ENCODE results near the gene UMODL1. TPM values are rescaled to one million over a fixed set of nuclear protein-coding genes. Genes with fewer than 3 reads are reported as not detected.

Gene UMODL1
- total and polyA plus RNA-seq, 10 of the 15 experiments (the other 5 are each of a cell fraction or from before 2014, with no cell fraction given): 0.01 to 0.11 (median 0.03) TPM; not detected in 5

GRCh38 chr21:42063191-42063570 lies 7.9 kb upstream of the UMODL1 start:
- 3% methylated on average over 4 of the region's 4 CpGs for WGBS (ENCODE audit: insufficient coverage, insufficient replicate concordance, low lambda C conversion rate, missing lambda C conversion rate)
- H3K27ac ChIP-seq (ENCODE audit: control insufficient read depth, insufficient read depth): peak overlapping the region; percentile 93
- H3K4me3 ChIP-seq: peak overlapping the region; percentile 72
- peak overlapping the region; percentile 72 for H3K9ac ChIP-seq (ENCODE audit: control insufficient read depth, insufficient read depth, low read length)
- peak; percentile 36 for DNase-seq (ENCODE audit: low read depth, low spot score)
- intact Hi-C loops (cut with micrococcal nuclease; ENCODE audit: unreplicated experiment): loop anchor here (2.0 to 5.0 kb wide), 4 partner anchors 51 to 194 kb away; partner anchors contain the start of genes C2CD2 and ZBTB21
- H4K20me1 ChIP-seq (ENCODE audit: control insufficient read depth, insufficient read depth): no peaks in the 10 kb centered on the region
- TSS peak; percentile 93 for BruUV-seq (replicated peaks)
- peaks cover 54% of the 10 kb centered on the region for H3K4me1 ChIP-seq (ENCODE audit: control insufficient read depth, insufficient read depth, low read length)
- in situ Hi-C loops (cut with MboI): no loop called here
- RAD21 ChIA-PET (ENCODE audit: unreplicated experiment): interaction anchor here (0.6 to 2.2 kb wide), 10 partner anchors 15 to 510 kb away, joined by 3 to 7 read pairs (median 4); partner anchors contain the start of gene ZBTB21
- SMC1A ChIA-PET (ENCODE audit: uncharacterized antibody, unreplicated experiment): interaction anchor here (1.0 to 1.8 kb wide), 7 partner anchors 10 to 198 kb away, joined by 3 to 7 read pairs (median 5); partner anchors contain the start of gene PRDM15
- H2AFZ ChIP-seq (ENCODE audit: control insufficient read depth, low read depth, low read length): no peak overlapping the region; the same call in 1 of the 2 replicates
- FAIRE-seq: no peak
- no peaks in the 10 kb centered on the region for H3K79me2 ChIP-seq (ENCODE audit: control insufficient read depth, insufficient read depth, low read length)
- peak overlapping the region; percentile 98 for H3K4me2 ChIP-seq (ENCODE audit: control insufficient read depth, insufficient read depth)
- no peaks in the 10 kb centered on the region for H3K27me3 ChIP-seq (replicated peaks in 1 of 2; ENCODE audit: control insufficient read depth in 2 of 2, insufficient read depth in 2 of 2, low read length in 1 of 2)
- CTCF ChIA-PET: interaction anchor here (1.1 to 2.1 kb wide), 4 partner anchors 45 to 183 kb away, joined by 3 to 7 read pairs (median 5); no protein-coding TSS in a partner anchor
- no peaks in the 10 kb centered on the region for H3K9me3 ChIP-seq (replicated peaks; ENCODE audit: control insufficient read depth, insufficient read depth, low read length)
- ATAC-seq: peak; percentile 58
- POLR2A ChIA-PET: interaction anchor here (0.8 to 2.0 kb wide), 6 partner anchors 9 to 143 kb away, joined by 3 to 5 read pairs (median 3); no protein-coding TSS in a partner anchor
- no peaks in the 10 kb centered on the region for H3K36me3 ChIP-seq (ENCODE audit: control insufficient read depth in 2 of 2, insufficient read depth in 2 of 2, low read length in 1 of 2)
- no peak for TF ChIP-seq ZBED1 (IDR thresholded peaks at IDR 0.05; ENCODE audit: borderline replicate concordance)
- no peak for TF ChIP-seq RAD51 (IDR thresholded peaks at IDR 0.05)
- TF ChIP-seq IRF4 (IDR thresholded peaks at IDR 0.05; ENCODE audit: low read depth, low read length): peak; percentile 15; the same call in 1 of the 2 replicates
- no peak; the same call in 1 of the 2 replicates for TF ChIP-seq POLR2AphosphoS5 (IDR thresholded peaks at IDR 0.05; ENCODE audit: low read length)
- TF ChIP-seq HDGF (IDR thresholded peaks at IDR 0.05): no peak
- TF ChIP-seq DPF2 (IDR thresholded peaks at IDR 0.05): peak; percentile 38
- no peak for TF ChIP-seq NFXL1 (IDR thresholded peaks at IDR 0.05; ENCODE audit: borderline replicate concordance)
- TF ChIP-seq, protein P1, sequence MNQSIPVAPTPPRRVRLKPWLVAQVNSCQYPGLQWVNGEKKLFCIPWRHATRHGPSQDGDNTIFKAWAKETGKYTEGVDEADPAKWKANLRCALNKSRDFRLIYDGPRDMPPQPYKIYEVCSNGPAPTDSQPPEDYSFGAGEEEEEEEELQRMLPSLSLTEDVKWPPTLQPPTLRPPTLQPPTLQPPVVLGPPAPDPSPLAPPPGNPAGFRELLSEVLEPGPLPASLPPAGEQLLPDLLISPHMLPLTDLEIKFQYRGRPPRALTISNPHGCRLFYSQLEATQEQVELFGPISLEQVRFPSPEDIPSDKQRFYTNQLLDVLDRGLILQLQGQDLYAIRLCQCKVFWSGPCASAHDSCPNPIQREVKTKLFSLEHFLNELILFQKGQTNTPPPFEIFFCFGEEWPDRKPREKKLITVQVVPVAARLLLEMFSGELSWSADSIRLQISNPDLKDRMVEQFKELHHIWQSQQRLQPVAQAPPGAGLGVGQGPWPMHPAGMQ (IDR thresholded peaks at IDR 0.05; ENCODE audit: borderline replicate concordance): no peak
- TF ChIP-seq, protein P2, sequence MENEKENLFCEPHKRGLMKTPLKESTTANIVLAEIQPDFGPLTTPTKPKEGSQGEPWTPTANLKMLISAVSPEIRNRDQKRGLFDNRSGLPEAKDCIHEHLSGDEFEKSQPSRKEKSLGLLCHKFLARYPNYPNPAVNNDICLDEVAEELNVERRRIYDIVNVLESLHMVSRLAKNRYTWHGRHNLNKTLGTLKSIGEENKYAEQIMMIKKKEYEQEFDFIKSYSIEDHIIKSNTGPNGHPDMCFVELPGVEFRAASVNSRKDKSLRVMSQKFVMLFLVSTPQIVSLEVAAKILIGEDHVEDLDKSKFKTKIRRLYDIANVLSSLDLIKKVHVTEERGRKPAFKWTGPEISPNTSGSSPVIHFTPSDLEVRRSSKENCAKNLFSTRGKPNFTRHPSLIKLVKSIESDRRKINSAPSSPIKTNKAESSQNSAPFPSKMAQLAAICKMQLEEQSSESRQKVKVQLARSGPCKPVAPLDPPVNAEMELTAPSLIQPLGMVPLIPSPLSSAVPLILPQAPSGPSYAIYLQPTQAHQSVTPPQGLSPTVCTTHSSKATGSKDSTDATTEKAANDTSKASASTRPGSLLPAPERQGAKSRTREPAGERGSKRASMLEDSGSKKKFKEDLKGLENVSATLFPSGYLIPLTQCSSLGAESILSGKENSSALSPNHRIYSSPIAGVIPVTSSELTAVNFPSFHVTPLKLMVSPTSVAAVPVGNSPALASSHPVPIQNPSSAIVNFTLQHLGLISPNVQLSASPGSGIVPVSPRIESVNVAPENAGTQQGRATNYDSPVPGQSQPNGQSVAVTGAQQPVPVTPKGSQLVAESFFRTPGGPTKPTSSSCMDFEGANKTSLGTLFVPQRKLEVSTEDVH (IDR thresholded peaks at IDR 0.05; ENCODE audit: low read depth, partially characterized antibody): no peak
- no peak for TF ChIP-seq YY1 (IDR thresholded peaks at IDR 0.05; ENCODE audit: low read depth, low read length)
- no peak for TF ChIP-seq IRF3 (IDR thresholded peaks at IDR 0.05)
- no peak for TF ChIP-seq HDAC6 (IDR thresholded peaks at IDR 0.05; ENCODE audit: unreplicated experiment)
- no peak for TF ChIP-seq WRNIP1 (IDR thresholded peaks at IDR 0.05; ENCODE audit: borderline replicate concordance, low read depth, low read length)
- TF ChIP-seq SPI1 (IDR thresholded peaks at IDR 0.05; ENCODE audit: borderline replicate concordance, insufficient read depth, low read depth, low read length): peak; percentile 95
- TF ChIP-seq SMARCA5 (IDR thresholded peaks at IDR 0.05): no peak
- TF ChIP-seq JUNB (IDR thresholded peaks at IDR 0.05): no peak
- TF ChIP-seq, protein P3, sequence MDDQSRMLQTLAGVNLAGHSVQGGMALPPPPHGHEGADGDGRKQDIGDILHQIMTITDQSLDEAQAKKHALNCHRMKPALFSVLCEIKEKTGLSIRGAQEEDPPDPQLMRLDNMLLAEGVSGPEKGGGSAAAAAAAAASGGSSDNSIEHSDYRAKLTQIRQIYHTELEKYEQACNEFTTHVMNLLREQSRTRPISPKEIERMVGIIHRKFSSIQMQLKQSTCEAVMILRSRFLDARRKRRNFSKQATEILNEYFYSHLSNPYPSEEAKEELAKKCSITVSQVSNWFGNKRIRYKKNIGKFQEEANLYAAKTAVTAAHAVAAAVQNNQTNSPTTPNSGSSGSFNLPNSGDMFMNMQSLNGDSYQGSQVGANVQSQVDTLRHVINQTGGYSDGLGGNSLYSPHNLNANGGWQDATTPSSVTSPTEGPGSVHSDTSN (IDR thresholded peaks at IDR 0.05; ENCODE audit: insufficient replicate concordance, low read depth, low read length): no peak
- no peak for TF ChIP-seq NR2C1 (IDR thresholded peaks at IDR 0.05)
- TF ChIP-seq ATF3 (IDR thresholded peaks at IDR 0.05; ENCODE audit: borderline replicate concordance, extremely low read depth, low read depth, low read length): no peak

Measured in GM12878 (cell line).